GM18858 (cell line): ENCODE measurements around the gene OPTN.

Experiments
- ATAC-seq: cut with Tn5 transposase; IDR thresholded peaks from one replicate; pipeline ENCODE4 v1.9.1; 2021; ENCODE audit not compliant: unreplicated experiment

Gene OPTN

DNA sequence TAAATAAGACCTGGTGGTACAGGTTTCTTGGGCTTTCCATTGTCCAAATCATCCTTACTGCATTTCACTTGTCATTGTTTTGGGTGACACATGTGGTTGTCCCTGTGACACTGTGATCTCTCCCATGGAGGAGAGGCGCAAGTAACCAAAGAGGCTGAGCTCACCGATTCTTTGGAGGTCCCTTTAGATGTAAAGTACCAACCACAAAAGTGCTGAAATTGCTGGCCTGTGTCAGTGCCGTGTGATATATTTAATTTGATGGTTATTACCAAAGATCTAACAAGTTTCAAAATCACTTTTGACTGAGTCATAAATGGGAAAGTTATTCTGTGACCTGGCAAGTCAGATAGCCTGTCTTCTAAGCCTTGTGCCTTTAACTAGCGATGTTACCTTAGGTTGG, 80.8 kb downstream of the OPTN start:
- ATAC-seq = no peak

DNA sequence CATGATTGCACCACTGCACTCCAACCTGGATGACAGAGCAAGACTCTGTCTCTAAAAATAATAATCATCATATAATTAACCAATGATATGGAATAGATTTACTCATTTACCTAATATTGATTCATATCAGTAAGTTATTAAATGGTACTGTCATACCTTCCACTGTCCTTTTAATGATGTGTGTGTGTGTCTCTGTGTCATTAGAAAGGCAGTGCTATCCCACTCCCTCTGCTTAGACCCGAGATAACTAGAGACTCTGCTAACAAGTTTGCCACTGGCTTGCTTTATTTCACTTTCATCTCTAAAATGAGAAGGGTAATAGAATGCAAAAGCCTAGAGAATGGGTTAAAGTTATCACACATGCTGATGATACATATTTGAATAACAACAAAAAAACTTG, 82.5 kb downstream of the OPTN start:
- no peak for ATAC-seq

DNA sequence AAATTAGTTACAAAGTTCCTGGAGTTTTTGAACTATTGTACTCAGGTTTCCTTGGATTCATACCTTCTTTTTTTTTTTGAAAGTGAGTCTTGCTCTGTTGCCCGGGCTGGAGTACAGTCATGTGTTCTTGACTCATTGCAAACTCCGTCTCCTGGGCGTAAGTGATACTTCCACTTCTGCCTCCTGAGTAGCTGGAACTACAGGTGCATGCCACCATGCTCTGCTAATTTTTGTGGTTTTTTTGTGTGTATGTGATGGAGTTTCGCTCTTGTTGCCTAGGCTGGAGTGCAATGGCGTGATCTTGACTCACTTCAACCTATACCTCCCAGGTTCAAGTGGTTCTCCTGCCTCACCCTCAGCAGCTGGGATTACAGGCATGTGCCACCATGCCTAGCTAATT, 83.7 kb downstream of the OPTN start:
- ATAC-seq = peak; percentile 66

DNA sequence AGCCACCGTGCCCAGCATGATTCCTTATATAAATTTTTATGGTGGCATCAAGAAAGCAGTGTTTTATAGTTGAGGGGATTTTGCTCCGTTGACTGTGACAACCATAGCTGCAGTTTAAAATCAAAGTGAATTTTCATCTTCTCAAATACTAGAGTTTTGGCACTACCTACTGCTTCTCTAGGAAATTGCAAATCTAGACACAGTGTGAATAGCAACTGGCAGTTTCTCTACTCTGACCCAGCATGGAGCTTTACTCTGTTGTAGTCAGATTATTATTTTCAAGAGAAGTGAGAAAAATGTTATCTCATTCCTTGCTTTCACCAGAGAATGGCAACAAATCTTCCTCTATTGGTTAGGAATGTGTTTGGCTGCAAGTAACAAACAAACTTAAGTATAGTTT, 84.3 kb downstream of the OPTN start:
- ATAC-seq = no peak

DNA sequence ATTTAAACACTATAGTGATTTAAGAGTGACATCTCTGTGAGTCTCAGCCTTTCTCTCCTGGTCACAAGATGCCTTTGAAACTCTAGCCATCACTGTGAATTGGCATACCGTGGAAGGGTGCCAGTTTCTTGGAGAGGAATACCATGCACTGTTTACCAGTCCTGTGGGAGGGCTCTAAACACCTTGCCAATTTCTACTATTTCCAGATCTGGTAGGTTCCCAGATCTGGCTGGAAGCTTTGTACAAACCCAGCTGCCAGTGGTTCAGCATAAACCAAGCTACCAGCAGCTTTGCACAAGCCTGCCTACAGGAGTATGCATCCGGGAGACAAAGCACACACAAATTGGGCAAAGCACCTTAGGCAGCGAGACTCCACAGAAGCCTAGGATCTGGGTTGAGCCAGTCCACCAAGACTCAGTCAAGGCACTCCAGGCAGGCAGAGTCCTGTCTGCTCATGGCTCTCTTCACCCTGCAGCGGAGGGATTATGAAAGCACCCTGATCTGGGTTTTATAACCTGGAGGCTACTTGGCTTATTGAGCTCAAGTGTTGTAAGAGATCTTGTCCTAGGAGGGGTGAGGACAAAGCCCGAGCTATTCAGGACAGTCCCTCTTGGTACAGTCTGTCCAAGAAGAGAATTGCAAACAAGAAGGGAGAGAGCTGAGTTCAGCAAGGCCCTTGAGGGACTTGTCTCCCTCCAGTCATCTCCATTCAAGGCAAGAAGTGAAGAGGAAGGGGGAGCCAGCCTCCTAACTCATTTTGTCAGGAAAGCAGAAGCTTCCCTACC, 85.0 kb downstream of the OPTN start:
- ATAC-seq = no peak

DNA sequence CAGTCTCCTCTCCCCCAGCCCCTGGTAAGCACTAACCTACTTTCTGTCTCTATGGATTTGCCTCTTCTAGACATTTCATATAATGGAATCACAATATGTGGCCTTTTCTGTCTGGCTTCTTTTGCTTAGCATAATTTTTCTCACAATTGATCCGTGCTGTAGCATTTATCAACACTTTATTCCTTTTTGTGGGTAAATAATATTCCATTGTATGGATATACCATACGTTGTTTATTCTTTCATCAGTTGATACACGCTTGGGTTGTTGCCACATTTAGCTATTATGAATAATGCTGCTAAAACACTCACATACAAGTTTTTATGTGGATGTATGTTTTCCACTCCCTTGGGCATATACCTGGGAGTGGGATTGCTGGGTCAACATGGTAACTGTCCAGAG, 87.2 kb downstream of the OPTN start:
- no peak for ATAC-seq
